ENCODE measurements around the gene ZNF787.

Gene ZNF787

DNA sequence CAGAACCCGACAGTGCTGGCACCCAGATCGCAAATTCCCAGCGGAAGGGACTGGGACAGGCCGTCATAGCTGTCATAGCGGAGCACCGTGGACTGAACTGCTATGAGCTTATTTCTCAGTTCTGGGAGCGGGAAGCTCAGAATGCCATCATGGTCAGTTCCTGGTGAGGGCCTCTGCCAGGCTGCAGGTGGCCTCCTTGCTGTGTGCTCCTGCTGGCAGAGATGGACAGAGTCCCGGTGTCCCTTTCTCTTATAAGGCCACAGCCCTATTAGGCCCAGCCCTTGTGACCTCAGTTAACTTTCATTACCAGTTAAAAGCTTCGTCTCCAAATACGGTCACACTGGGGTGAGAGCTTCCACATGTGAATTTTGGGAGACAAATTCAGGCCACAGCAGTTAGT, 24.6 kb upstream of the ZNF787 start:
- TF ChIP-seq, protein P1, sequence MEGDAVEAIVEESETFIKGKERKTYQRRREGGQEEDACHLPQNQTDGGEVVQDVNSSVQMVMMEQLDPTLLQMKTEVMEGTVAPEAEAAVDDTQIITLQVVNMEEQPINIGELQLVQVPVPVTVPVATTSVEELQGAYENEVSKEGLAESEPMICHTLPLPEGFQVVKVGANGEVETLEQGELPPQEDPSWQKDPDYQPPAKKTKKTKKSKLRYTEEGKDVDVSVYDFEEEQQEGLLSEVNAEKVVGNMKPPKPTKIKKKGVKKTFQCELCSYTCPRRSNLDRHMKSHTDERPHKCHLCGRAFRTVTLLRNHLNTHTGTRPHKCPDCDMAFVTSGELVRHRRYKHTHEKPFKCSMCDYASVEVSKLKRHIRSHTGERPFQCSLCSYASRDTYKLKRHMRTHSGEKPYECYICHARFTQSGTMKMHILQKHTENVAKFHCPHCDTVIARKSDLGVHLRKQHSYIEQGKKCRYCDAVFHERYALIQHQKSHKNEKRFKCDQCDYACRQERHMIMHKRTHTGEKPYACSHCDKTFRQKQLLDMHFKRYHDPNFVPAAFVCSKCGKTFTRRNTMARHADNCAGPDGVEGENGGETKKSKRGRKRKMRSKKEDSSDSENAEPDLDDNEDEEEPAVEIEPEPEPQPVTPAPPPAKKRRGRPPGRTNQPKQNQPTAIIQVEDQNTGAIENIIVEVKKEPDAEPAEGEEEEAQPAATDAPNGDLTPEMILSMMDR (conservative IDR thresholded peaks at IDR 0.05; ENCODE audit: low read length) = no peak
- TF ChIP-seq EZH2phosphoT487 (IDR thresholded peaks at IDR 0.05; ENCODE audit: borderline replicate concordance) = no peak
- no peak overlapping the region for H3K4me3 ChIP-seq (ENCODE audit: low read length, poor library complexity, severe bottlenecking)
- peaks cover 7% of the 10 kb centered on the region; the same call in 1 of the 2 replicates for H3K36me3 ChIP-seq (ENCODE audit: insufficient read depth, low read length)

DNA sequence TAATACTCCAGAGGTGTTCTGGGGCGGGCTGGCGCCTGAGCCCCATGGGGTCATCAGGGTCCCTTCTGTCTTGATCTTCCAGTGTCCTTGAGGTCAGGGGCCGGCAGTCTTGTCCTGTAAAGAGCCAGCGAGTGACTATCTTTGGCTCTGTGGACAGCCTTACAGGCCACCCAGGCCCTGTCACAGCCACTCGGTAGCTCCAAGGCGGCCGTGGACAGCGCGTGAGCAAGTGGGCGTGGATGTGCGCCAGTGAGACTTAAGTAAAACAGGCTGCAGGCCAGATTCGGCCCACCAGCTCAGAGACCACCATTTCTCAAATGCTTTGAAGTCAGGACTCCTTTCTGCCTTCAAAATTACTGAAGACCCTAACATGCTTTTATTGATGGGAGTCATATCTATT, 23.7 kb upstream of the ZNF787 start:
- no peaks in the 10 kb centered on the region for H3K27me3 ChIP-seq (ENCODE audit: insufficient read depth, low read length, poor library complexity, severe bottlenecking)
- peak overlapping the region; percentile 29 for H3K9ac ChIP-seq (ENCODE audit: low read depth, low read length, poor library complexity, severe bottlenecking)
- peak overlapping the region; percentile 85 for H3K4me3 ChIP-seq (ENCODE audit: low read length, poor library complexity, severe bottlenecking)
- H3K9me3 ChIP-seq (ENCODE audit: insufficient read depth, low read depth, low read length) = no peaks in the 10 kb centered on the region
- H3F3A ChIP-seq (ENCODE audit: low read depth) = peaks cover 3% of the 10 kb centered on the region; the same call in 1 of the 2 replicates
- peaks cover 39% of the 10 kb centered on the region for H3K4me1 ChIP-seq (ENCODE audit: insufficient read depth, low read length, poor library complexity, severe bottlenecking)
- H4K20me1 ChIP-seq (ENCODE audit: insufficient read depth, low read length, poor library complexity, severe bottlenecking) = peaks cover 25% of the 10 kb centered on the region
- H2AFZ ChIP-seq (ENCODE audit: low read length) = no peak overlapping the region
- H3K9me2 ChIP-seq (replicated peaks; ENCODE audit: low read depth, low read length) = no peaks in the 10 kb centered on the region
- TF ChIP-seq, protein P1 (conservative IDR thresholded peaks at IDR 0.05; ENCODE audit: low read length) = no peak
- no peak for TF ChIP-seq EZH2phosphoT487 (IDR thresholded peaks at IDR 0.05; ENCODE audit: borderline replicate concordance)
- peaks cover 44% of the 10 kb centered on the region for H3K79me2 ChIP-seq (ENCODE audit: insufficient read depth, low read length)
- H3K36me3 ChIP-seq (ENCODE audit: insufficient read depth, low read length) = peaks cover 7% of the 10 kb centered on the region; the same call in 1 of the 2 replicates
- H3K4me2 ChIP-seq (ENCODE audit: low read depth, low read length, poor library complexity, severe bottlenecking) = peak overlapping the region; percentile 87

More for the DNA sequence above, 24.6 kb upstream of the ZNF787 start:
- H2AFZ ChIP-seq (ENCODE audit: low read length) = no peak overlapping the region
- H3K79me2 ChIP-seq (ENCODE audit: insufficient read depth, low read length) = peaks cover 52% of the 10 kb centered on the region
- H3K4me1 ChIP-seq (ENCODE audit: insufficient read depth, low read length, poor library complexity, severe bottlenecking) = peaks cover 34% of the 10 kb centered on the region
- no peak overlapping the region for H3K9ac ChIP-seq (ENCODE audit: low read depth, low read length, poor library complexity, severe bottlenecking)
- no peaks in the 10 kb centered on the region for H3K27me3 ChIP-seq (ENCODE audit: insufficient read depth, low read length, poor library complexity, severe bottlenecking)
- H3K9me3 ChIP-seq (ENCODE audit: insufficient read depth, low read depth, low read length) = no peaks in the 10 kb centered on the region
- H3F3A ChIP-seq (ENCODE audit: low read depth) = peaks cover 3% of the 10 kb centered on the region; the same call in 1 of the 2 replicates
- peaks cover 31% of the 10 kb centered on the region for H4K20me1 ChIP-seq (ENCODE audit: insufficient read depth, low read length, poor library complexity, severe bottlenecking)
- H3K4me2 ChIP-seq (ENCODE audit: low read depth, low read length, poor library complexity, severe bottlenecking) = no peak overlapping the region
- H3K9me2 ChIP-seq (replicated peaks; ENCODE audit: low read depth, low read length) = no peaks in the 10 kb centered on the region

DNA sequence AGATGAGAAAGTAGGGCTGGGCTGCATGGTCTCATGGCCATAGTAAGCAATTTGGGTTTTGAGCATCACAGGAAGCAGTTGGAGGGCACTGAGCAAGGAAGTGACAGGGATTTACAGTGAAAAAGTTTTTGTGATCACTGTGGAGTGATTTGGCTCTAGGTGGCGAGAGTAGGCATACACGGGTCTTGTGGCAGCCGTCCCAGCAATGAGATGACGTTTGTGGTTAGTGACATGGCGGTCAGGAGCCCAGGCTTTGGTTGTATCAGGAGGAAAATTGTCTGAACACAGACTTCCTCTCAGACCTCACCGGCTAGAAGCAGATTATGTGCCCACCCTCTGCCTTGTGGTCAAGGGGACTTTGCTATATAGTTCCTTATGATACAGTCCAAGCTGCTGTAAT, 23.3 kb upstream of the ZNF787 start:
- Histone ChIP-seq H3K79me2 (ENCODE audit: insufficient read depth, low read length) (peaks cover 41% of the 10 kb centered on the region), H3K9me3 (ENCODE audit: insufficient read depth, low read depth, low read length) (no peaks in the 10 kb centered on the region), H3K27me3 (ENCODE audit: insufficient read depth, low read length, poor library complexity, severe bottlenecking) (no peaks in the 10 kb centered on the region), H3K4me2 (ENCODE audit: low read depth, low read length, poor library complexity, severe bottlenecking) (peak overlapping the region; percentile 87), H3K9ac (ENCODE audit: low read depth, low read length, poor library complexity, severe bottlenecking) (peak overlapping the region; percentile 37), H3K4me1 (ENCODE audit: insufficient read depth, low read length, poor library complexity, severe bottlenecking) (peaks cover 39% of the 10 kb centered on the region), H3F3A (ENCODE audit: low read depth) (peaks cover 3% of the 10 kb centered on the region; the same call in 1 of the 2 replicates), H2AFZ (ENCODE audit: low read length) (no peak overlapping the region), H3K36me3 (ENCODE audit: insufficient read depth, low read length) (peaks cover 7% of the 10 kb centered on the region; the same call in 1 of the 2 replicates), H4K20me1 (ENCODE audit: insufficient read depth, low read length, poor library complexity, severe bottlenecking) (peaks cover 23% of the 10 kb centered on the region), H3K4me3 (ENCODE audit: low read length, poor library complexity, severe bottlenecking) (peak overlapping the region; percentile 85), H3K9me2 (replicated peaks; ENCODE audit: low read depth, low read length) (no peaks in the 10 kb centered on the region)
- no peak for TF ChIP-seq EZH2phosphoT487 (IDR thresholded peaks at IDR 0.05; ENCODE audit: borderline replicate concordance)
- TF ChIP-seq, protein P1 (conservative IDR thresholded peaks at IDR 0.05; ENCODE audit: low read length) = peak; percentile 41

Measured in Loucy (cell line).